NCI-H446 (cell line): ENCODE measurements around the gene PPP1R3E.
"Not testable (repeated sequence)": the region's sequence is repeated elsewhere in the genome, so short reads cannot be mapped to it uniquely, and the experiment has no call there.

Experiments used
- DNase-seq, 2 experiments: peaks; one replicate each; lab custom pipeline; 2025; lab: John Stamatoyannopoulos, UW

The PPP1R3E gene

DNA sequence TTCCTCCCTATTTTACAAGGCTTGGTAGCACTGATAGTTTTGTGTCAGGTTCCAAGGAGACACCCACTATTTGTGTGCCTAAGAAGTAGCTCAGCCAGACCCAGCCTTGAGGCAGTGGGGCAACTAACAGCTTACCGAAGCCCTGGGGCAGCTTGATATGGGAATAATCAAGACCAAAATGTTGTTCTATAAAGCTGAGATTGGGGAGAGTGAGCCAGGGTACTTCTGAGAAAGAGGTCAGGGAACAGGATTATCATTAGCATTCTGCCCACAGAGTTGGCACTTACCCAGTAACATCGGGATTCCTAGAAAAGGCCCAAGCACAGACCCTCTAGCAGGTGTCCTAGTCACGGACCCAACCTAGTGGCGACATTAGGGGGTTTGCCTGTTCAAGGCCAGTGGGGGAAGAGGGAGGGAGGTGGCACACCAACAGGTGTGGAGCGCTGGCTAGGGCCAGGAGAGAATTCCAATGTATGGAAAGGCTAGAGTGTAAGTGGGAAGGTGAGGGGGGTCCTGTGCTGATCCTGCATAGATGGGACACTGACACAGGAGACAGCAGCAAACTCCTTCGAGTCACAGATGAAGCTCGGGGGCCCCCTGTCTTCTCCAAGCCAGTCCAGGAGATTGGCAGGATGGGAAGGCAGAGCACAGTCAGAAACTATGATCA, 4.9 kb downstream of the PPP1R3E start:
- no peak for DNase-seq

GRCh38 chr14:23297096-23297495, 5.6 kb downstream of the PPP1R3E start:
- no peak for DNase-seq

GRCh38 chr14:23296012-23296777, 6.5 kb downstream of the PPP1R3E start:
- DNase-seq = no peak

DNA sequence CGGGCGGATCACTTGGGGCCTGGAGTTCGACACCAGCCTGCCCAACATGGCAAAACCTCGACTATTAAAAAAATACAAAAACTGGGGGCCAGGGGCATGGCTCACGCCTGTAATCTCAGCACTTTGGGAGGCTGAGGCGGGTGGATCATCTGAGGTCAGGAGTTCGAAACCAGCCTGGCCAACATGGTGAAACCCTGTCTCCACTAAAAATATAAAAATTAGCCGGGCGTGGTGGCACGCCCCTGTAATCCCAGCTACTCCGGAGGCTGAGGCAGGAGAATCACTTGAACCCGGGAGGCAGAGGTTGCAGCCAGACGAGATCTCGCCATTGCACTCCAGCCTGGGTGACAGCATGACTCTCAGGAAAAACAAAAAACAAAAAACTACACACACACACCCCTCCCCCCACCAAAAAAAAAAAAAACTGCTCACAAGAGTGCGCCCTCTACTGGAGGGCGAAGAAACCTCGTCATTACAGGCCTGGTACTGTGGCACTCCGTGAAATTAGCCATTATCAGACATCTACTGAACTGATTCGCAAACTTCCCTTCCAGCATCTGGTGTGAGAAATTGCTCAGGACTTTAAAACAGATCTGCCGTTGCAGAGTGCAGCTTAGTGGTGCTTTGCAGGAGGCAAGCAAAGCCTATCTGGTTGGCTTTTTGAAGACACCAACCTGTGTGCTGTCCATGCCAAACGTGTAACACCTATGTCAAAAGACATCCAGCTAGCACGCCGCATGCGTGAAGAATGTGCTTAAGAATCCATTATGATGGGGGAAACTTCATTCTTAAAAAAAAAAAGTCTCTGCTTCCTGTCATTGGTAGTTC, 7.7 kb downstream of the PPP1R3E start:
- peak; percentile 48 to 66 for DNase-seq

- DNase-seq = no peak
Observed at GRCh38 chr14:23286902-23287479, 15.7 kb downstream of the PPP1R3E start.

- peak; percentile 98 to 99 for DNase-seq
Observed at GRCh38 chr14:23286020-23286901, 16.4 kb downstream of the PPP1R3E start, which contains the start of gene HOMEZ. TSS of gene HOMEZ (minus strand) at chr14:23286132. CDS start at chr14:23285952, 180 bp downstream.

- DNase-seq = no peak
Observed at GRCh38 chr14:23285530-23286019, 17.1 kb downstream of the PPP1R3E start.

GRCh38 chr14:23284654-23285529, 17.8 kb downstream of the PPP1R3E start:
- no peak for DNase-seq

GRCh38 chr14:23281247-23281646, 21.4 kb downstream of the PPP1R3E start:
- DNase-seq = no peak

DNA sequence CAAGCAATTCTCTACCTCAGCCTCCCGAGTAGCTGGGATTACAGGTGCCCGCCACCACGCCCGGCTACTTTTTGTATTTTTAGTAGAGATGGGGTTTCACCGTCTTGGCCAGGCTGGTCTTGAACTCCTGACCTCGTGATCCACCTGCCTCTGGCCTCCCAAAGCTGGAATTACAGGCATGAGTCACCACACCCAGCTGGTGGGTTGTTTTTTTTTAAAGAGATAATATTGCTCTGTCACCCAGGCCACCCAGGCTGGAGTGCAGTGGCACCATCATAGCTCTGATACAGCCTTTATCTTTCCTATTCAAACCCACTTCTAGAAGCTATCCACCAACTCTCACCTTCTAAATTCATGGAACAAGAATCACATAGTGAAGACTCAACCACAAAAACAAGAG, 24.7 kb downstream of the PPP1R3E start:
- DNase-seq = not testable (repeated sequence)

GRCh38 chr14:23277189-23277588, 25.5 kb downstream of the PPP1R3E start:
- DNase-seq = no peak

GRCh38 chr14:23275412-23275811, 27.2 kb downstream of the PPP1R3E start:
- DNase-seq = no peak

GRCh38 chr14:23269193-23269592, 33.5 kb downstream of the PPP1R3E start:
- DNase-seq = no peak

GRCh38 chr14:23260849-23261248, 41.8 kb downstream of the PPP1R3E start:
- DNase-seq = not testable (repeated sequence)

GRCh38 chr14:23259426-23259825, 43.2 kb downstream of the PPP1R3E start:
- DNase-seq = no peak

DNA sequence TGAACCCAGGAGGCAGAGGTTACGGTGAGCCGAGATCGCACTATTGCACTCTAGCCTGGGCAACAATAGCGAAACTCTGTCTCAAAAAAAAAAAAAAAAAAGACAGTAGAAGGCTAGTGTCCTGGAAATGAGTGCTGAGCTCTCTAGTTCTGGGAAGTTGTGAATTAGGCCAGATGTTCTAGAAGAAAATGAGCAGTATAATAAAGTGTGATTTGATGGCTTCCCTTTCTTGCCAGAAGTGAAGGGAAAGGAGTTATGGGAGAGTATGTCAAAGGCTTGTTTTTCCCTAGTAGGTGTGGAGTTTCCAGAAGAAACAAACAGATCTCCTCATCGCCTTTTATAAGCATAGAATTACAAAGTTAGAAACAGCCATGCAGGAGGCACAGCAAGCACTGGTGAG, 44.4 kb downstream of the PPP1R3E start:
- DNase-seq = no peak

DNA sequence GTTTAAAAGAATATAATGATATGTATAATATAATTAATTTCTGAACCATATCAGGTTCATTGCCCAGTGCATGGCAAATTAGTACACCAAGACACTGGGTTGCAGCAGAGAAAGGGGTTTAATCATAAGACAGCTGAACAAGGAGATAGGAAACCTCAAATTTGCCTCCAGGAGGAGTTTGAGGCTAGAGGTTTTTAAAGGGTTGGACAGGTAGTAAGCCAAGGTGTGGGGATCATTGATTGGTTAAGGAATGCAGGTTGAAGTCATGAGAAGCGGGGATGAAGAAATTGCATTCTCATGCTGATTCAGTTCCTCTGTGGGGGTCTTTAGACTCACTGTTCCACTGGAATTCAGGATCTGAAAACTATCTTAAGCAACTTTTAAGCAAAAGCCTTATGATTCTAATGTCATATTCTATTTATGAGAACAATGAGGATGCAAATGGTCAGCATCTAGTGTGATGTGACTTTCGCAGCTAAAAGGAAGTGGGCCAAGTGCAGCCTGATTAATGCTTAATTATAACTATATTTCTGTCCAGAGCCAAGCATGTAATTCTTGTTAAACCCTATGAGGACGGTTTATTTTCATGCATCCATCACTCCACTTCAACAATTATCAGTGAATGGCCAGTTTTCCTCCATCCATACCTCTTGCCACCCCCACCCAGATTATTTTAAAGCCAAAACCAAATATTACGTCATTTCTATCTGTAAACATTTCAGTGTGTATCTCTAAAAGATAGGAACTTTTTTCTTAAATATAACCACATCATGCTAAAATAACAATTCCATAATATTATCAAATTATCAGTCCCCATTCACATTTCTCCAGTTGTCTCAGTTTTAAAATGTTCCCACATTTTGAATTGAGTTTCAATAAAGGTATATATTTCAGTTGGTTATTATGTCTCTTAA, 50.0 kb downstream of the PPP1R3E start:
- no peak for DNase-seq

- no peak for DNase-seq
Observed at GRCh38 chr14:23252006-23252405, 50.7 kb downstream of the PPP1R3E start.

DNA sequence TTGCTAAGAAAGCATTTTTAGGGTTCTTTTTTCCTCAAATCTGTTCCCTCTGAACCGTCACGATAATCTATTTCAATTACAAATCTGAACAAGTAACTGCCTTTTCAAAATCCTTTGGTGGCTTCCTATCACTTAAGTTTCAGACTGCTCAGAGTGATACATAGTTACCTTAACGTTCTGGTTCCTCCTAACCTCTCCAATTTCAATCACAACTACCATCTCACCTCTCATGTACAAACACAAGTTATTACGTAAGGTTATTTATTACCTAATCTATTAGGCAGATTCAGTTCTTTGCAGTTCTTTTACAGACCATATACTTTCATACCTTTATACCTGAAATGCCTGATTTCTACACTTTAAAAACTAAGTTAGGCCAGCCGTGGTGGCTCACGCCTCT, 52.8 kb downstream of the PPP1R3E start:
- DNase-seq = no peak
